Caki2 (cell line): ENCODE results near the gene UNC5B. TPM values are rescaled to one million over a fixed set of nuclear protein-coding genes. Genes with fewer than 3 reads are reported as not detected.

ENCODE experiments used
- DNase-seq: peaks from one replicate; pipeline ENCODE4 v3.0.0-alpha.2; 2015; ENCODE audit warnings: low read depth
- in situ Hi-C: cut with HindIII; loops from 2 replicates; pipeline ENCODE4 v1.10.0; 2016; ENCODE audit warnings: low sequenced_read_pairs, low pct_unique_long_range_greater_than_20kb, mixed read lengths
- total RNA-seq: library from RNA; depleted of rRNA; stranded (reverse); fragments of >200 nt; shearing (Covaris generic); gene quantifications from 2 replicates; pipeline ENCODE4 v1.2.3, GENCODE V29; 2014; ENCODE audit warnings: low replicate concordance

UNC5B gene
- total RNA-seq, 1 experiment from 2014 or later: not detected

GRCh38 chr10:71245420-71246325, 33.3 kb downstream of the UNC5B start:
- in situ Hi-C loops: no loop called here
- DNase-seq: no peak

- in situ Hi-C loops: no loop called here
Measured at GRCh38 chr10:71246591-71247413, 34.4 kb downstream of the UNC5B start.

GRCh38 chr10:71247414-71247705, 35.0 kb downstream of the UNC5B start:
- DNase-seq: no peak
- in situ Hi-C loops: no loop called here

More at GRCh38 chr10:71246591-71247413, 34.4 kb downstream of the UNC5B start:
- no peak for DNase-seq

- no peak for DNase-seq
Measured at GRCh38 chr10:71247804-71248203, 35.4 kb downstream of the UNC5B start.

GRCh38 chr10:71248210-71248609, 35.8 kb downstream of the UNC5B start:
- DNase-seq: no peak
- in situ Hi-C loops: no loop called here

More at GRCh38 chr10:71247804-71248203, 35.4 kb downstream of the UNC5B start:
- in situ Hi-C loops: no loop called here

- DNase-seq: no peak
- in situ Hi-C loops: no loop called here
Measured at GRCh38 chr10:71249996-71250395, 37.6 kb downstream of the UNC5B start.

- in situ Hi-C loops: no loop called here
- DNase-seq: no peak
Measured at GRCh38 chr10:71250405-71250804, 38.0 kb downstream of the UNC5B start.

- in situ Hi-C loops: no loop called here
- DNase-seq: no peak
Measured at GRCh38 chr10:71250842-71251241, 38.5 kb downstream of the UNC5B start.

GRCh38 chr10:71251319-71251718, 38.9 kb downstream of the UNC5B start:
- in situ Hi-C loops: no loop called here
- DNase-seq: no peak

- no peak for DNase-seq
- in situ Hi-C loops: no loop called here
Measured at GRCh38 chr10:71252220-71252619, 39.9 kb downstream of the UNC5B start.

- in situ Hi-C loops: no loop called here
- no peak for DNase-seq
Measured at GRCh38 chr10:71253981-71254818, 41.8 kb downstream of the UNC5B start.

GRCh38 chr10:71254834-71255549, 42.6 kb downstream of the UNC5B start:
- in situ Hi-C loops: no loop called here
- no peak for DNase-seq

- no peak for DNase-seq
- in situ Hi-C loops: no loop called here
Measured at GRCh38 chr10:71255550-71255807, 43.1 kb downstream of the UNC5B start.

- DNase-seq: no peak
- in situ Hi-C loops: no loop called here
Measured at GRCh38 chr10:71255808-71256660, 43.7 kb downstream of the UNC5B start.

GRCh38 chr10:71256661-71257318, 44.4 kb downstream of the UNC5B start:
- in situ Hi-C loops: no loop called here
- DNase-seq: no peak

GRCh38 chr10:71257319-71257997, 45.1 kb downstream of the UNC5B start:
- in situ Hi-C loops: no loop called here
- no peak for DNase-seq
